Measurements from ENCODE around the gene UBE4B. TPM values are rescaled to one million over a fixed set of nuclear protein-coding genes. Genes with fewer than 3 reads are reported as not detected.

The UBE4B gene
- total and polyA plus RNA-seq, 4 donors, result 7.5 to 25.5 (median 16.6) TPM

DNA sequence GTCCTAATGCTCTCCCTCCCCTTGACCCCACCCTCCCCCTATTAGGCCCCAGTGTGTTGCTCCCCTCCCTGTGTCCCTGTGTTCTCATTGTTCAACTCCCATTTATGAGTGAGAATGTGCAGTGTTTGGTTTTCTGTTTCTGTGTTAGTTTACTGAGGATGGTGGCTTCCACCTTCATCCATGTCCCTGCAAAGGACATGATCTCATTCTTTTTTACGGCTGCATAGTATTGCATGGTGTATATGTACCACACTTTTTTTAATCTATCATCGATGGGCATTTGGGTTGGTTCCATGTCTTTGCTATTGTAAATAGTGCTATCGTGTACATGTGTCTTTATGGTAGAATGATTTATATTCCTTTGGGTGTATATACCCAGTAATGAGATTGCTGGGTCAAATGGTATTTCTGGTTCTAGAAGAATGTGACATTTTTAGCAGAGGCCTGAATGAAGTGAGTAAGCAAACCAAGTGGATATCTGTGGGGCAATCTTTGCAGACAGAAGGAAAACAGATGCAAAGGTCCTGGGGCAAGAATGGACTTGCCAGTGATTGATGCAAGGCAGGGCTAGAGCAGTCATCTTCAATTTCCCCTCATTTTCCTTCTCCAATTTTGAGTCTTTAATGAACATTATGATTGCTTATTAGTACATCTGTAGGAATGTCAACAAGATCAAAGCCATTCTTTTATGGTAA, 50.2 kb downstream of the UBE4B start:
- no peaks in the 10 kb centered on the region for H3K9me3 ChIP-seq (ENCODE audit: control insufficient read depth in 4 of 4, low read length in 3 of 4)
- no peak for DNase-seq (ENCODE audit: low spot score)

DNA sequence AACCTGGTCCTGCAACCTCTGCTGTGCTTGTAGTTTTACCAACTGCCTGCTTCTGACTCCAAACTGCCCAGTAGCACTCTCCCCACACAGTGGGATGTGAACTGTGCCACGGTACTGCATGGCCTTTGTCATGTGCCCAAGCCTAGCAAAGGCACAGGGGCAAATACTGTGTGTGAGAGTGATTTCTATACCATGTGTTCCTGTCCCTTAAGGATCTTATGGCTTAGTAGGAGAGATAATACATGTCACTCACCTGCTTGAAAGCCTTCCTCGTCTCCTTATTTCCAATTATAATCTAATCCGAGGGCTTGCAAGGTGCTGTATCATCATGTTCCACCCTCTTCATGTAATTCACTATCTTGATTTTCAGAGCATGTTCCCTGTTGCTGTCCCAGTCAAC, 51.3 kb downstream of the UBE4B start:
- no peak for DNase-seq (ENCODE audit: low spot score)
- Histone ChIP-seq H3K27me3 (ENCODE audit: control insufficient read depth in 4 of 4, insufficient read depth in 4 of 4, low read length in 3 of 4) (no peaks in the 10 kb centered on the region), H3K9me3 (ENCODE audit: control insufficient read depth in 4 of 4, low read length in 3 of 4) (no peaks in the 10 kb centered on the region), H3K9ac (ENCODE audit: low read depth in 1 of 2, low read length in 2 of 2) (no peak overlapping the region), H3K4me3 (ENCODE audit: low read depth in 1 of 3, low read length in 3 of 3) (no peak overlapping the region), H3K36me3 (ENCODE audit: control insufficient read depth in 4 of 4, insufficient read depth in 3 of 4, low read depth in 1 of 4, low read length in 3 of 4) (no peaks in the 10 kb centered on the region), H3K4me1 (ENCODE audit: control insufficient read depth in 4 of 4, insufficient read depth in 4 of 4, low read length in 3 of 4) (no peaks in the 10 kb centered on the region), H3K27ac (ENCODE audit: low read depth in 1 of 2, low read length in 2 of 2) (no peak overlapping the region)
- TF ChIP-seq, protein P1, sequence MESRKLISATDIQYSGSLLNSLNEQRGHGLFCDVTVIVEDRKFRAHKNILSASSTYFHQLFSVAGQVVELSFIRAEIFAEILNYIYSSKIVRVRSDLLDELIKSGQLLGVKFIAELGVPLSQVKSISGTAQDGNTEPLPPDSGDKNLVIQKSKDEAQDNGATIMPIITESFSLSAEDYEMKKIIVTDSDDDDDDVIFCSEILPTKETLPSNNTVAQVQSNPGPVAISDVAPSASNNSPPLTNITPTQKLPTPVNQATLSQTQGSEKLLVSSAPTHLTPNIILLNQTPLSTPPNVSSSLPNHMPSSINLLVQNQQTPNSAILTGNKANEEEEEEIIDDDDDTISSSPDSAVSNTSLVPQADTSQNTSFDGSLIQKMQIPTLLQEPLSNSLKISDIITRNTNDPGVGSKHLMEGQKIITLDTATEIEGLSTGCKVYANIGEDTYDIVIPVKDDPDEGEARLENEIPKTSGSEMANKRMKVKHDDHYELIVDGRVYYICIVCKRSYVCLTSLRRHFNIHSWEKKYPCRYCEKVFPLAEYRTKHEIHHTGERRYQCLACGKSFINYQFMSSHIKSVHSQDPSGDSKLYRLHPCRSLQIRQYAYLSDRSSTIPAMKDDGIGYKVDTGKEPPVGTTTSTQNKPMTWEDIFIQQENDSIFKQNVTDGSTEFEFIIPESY (IDR thresholded peaks at IDR 0.05), result no peak
- TF ChIP-seq GABPA (IDR thresholded peaks at IDR 0.05 in 1 of 2, conservative IDR thresholded peaks at IDR 0.05 in 1 of 2) (no peak), FOXA2 (IDR thresholded peaks at IDR 0.05) (no peak), EGR1 (IDR thresholded peaks at IDR 0.05; ENCODE audit: low read depth in 2 of 2) (no peak), HNF4A (conservative IDR thresholded peaks at IDR 0.05) (no peak), RAD21 (IDR thresholded peaks at IDR 0.05) (no peak), SP1 (IDR thresholded peaks at IDR 0.05) (no peak), YY1 (IDR thresholded peaks at IDR 0.05) (no peak), FOXA1 (IDR thresholded peaks at IDR 0.05) (no peak), HNF4G (IDR thresholded peaks at IDR 0.05) (no peak), TAF1 (conservative IDR thresholded peaks at IDR 0.05) (no peak), RXRA (IDR thresholded peaks at IDR 0.05) (no peak), JUND (IDR thresholded peaks at IDR 0.05) (no peak), NR2F2 (IDR thresholded peaks at IDR 0.05) (no peak)
- TF ChIP-seq, protein P2, sequence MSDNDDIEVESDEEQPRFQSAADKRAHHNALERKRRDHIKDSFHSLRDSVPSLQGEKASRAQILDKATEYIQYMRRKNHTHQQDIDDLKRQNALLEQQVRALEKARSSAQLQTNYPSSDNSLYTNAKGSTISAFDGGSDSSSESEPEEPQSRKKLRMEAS (IDR thresholded peaks at IDR 0.05), result no peak
- TF ChIP-seq, protein P3, sequence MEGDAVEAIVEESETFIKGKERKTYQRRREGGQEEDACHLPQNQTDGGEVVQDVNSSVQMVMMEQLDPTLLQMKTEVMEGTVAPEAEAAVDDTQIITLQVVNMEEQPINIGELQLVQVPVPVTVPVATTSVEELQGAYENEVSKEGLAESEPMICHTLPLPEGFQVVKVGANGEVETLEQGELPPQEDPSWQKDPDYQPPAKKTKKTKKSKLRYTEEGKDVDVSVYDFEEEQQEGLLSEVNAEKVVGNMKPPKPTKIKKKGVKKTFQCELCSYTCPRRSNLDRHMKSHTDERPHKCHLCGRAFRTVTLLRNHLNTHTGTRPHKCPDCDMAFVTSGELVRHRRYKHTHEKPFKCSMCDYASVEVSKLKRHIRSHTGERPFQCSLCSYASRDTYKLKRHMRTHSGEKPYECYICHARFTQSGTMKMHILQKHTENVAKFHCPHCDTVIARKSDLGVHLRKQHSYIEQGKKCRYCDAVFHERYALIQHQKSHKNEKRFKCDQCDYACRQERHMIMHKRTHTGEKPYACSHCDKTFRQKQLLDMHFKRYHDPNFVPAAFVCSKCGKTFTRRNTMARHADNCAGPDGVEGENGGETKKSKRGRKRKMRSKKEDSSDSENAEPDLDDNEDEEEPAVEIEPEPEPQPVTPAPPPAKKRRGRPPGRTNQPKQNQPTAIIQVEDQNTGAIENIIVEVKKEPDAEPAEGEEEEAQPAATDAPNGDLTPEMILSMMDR (IDR thresholded peaks at IDR 0.05; ENCODE audit: low read depth, low read length, missing input control), result no peak
- TF ChIP-seq, protein P4, sequence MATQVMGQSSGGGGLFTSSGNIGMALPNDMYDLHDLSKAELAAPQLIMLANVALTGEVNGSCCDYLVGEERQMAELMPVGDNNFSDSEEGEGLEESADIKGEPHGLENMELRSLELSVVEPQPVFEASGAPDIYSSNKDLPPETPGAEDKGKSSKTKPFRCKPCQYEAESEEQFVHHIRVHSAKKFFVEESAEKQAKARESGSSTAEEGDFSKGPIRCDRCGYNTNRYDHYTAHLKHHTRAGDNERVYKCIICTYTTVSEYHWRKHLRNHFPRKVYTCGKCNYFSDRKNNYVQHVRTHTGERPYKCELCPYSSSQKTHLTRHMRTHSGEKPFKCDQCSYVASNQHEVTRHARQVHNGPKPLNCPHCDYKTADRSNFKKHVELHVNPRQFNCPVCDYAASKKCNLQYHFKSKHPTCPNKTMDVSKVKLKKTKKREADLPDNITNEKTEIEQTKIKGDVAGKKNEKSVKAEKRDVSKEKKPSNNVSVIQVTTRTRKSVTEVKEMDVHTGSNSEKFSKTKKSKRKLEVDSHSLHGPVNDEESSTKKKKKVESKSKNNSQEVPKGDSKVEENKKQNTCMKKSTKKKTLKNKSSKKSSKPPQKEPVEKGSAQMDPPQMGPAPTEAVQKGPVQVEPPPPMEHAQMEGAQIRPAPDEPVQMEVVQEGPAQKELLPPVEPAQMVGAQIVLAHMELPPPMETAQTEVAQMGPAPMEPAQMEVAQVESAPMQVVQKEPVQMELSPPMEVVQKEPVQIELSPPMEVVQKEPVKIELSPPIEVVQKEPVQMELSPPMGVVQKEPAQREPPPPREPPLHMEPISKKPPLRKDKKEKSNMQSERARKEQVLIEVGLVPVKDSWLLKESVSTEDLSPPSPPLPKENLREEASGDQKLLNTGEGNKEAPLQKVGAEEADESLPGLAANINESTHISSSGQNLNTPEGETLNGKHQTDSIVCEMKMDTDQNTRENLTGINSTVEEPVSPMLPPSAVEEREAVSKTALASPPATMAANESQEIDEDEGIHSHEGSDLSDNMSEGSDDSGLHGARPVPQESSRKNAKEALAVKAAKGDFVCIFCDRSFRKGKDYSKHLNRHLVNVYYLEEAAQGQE (IDR thresholded peaks at IDR 0.05), result no peak
- TF ChIP-seq, protein P5, sequence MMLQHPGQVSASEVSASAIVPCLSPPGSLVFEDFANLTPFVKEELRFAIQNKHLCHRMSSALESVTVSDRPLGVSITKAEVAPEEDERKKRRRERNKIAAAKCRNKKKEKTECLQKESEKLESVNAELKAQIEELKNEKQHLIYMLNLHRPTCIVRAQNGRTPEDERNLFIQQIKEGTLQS (IDR thresholded peaks at IDR 0.05), result no peak
- WGBS, result 96% methylated on average over 3 of the region's 3 CpGs

More for the DNA sequence above, 50.2 kb downstream of the UBE4B start:
- H3K4me1 ChIP-seq (ENCODE audit: control insufficient read depth in 4 of 4, insufficient read depth in 4 of 4, low read length in 3 of 4), result no peaks in the 10 kb centered on the region
- 92% methylated on average over 3 of the region's 3 CpGs for WGBS
- no peak for TF ChIP-seq JUND (IDR thresholded peaks at IDR 0.05)
- no peak for TF ChIP-seq GABPA (IDR thresholded peaks at IDR 0.05 in 1 of 2, conservative IDR thresholded peaks at IDR 0.05 in 1 of 2)
- no peak for TF ChIP-seq HNF4G (IDR thresholded peaks at IDR 0.05)
- TF ChIP-seq, protein P5 (IDR thresholded peaks at IDR 0.05), result no peak
- no peak for TF ChIP-seq TAF1 (conservative IDR thresholded peaks at IDR 0.05)
- TF ChIP-seq RXRA (IDR thresholded peaks at IDR 0.05), result no peak
- TF ChIP-seq, protein P3 (IDR thresholded peaks at IDR 0.05; ENCODE audit: low read depth, low read length, missing input control), result no peak
- no peak for TF ChIP-seq YY1 (IDR thresholded peaks at IDR 0.05)
- H3K4me3 ChIP-seq (ENCODE audit: low read depth in 1 of 3, low read length in 3 of 3), result no peak overlapping the region
- no peaks in the 10 kb centered on the region for H3K27me3 ChIP-seq (ENCODE audit: control insufficient read depth in 4 of 4, insufficient read depth in 4 of 4, low read length in 3 of 4)
- H3K36me3 ChIP-seq (ENCODE audit: control insufficient read depth in 4 of 4, insufficient read depth in 3 of 4, low read depth in 1 of 4, low read length in 3 of 4), result no peaks in the 10 kb centered on the region
- H3K27ac ChIP-seq (ENCODE audit: low read depth in 1 of 2, low read length in 2 of 2), result no peak overlapping the region
- H3K9ac ChIP-seq (ENCODE audit: low read depth in 1 of 2, low read length in 2 of 2), result no peak overlapping the region
